Activated CD8-positive, alpha-beta T cell treated with anti-CD3 and anti-CD28 coated beads for 36 hours (primary cell): ENCODE data around the gene NEO1. TPM values are rescaled to one million over a fixed set of nuclear protein-coding genes. Genes with fewer than 3 reads are reported as not detected.

ENCODE experiments used
- ATAC-seq: fragments of 200-7000 bp; cut with Tn5 transposase; one replicate; pipeline ENCODE4 v1.10.0; 2021; ENCODE audit warnings: mild to moderate bottlenecking, moderate library complexity
- CTCF ChIA-PET: fragments of 350-600 bp; sonication (Branson Sonifier 250); formaldehyde crosslinking; loops from one replicate; lab custom pipeline; 2021; ENCODE audit warnings: antibody characterized with exemption; lab: Charles Lee
- POLR2A ChIA-PET: fragments of 350-600 bp; sonication (Branson Sonifier 250); formaldehyde crosslinking; loops from one replicate; lab custom pipeline; 2021; ENCODE audit warnings: antibody characterized with exemption; lab: Charles Lee
- DNase-seq: peaks from one replicate; pipeline ENCODE4 v3.0.0-alpha.2; 2020
- H3K27ac Mint-ChIP-seq: one replicate; pipeline ENCODE4 v1.8.0; 2021; ENCODE audit warnings: mild to moderate bottlenecking, mixed read lengths
- H3K27me3 Mint-ChIP-seq: one replicate; pipeline ENCODE4 v1.8.0; 2021; ENCODE audit warnings: mixed read lengths
- H3K36me3 Mint-ChIP-seq: one replicate; pipeline ENCODE4 v1.8.0; 2021; ENCODE audit warnings: low read depth, mixed read lengths
- H3K4me1 Mint-ChIP-seq: one replicate; pipeline ENCODE4 v1.8.0; 2021; ENCODE audit warnings: low read depth, mixed read lengths
- H3K4me3 Mint-ChIP-seq: one replicate; pipeline ENCODE4 v1.8.0; 2021; ENCODE audit warnings: mild to moderate bottlenecking, moderate library complexity, mixed read lengths
- H3K9me3 Mint-ChIP-seq: one replicate; pipeline ENCODE4 v1.8.0; 2021; ENCODE audit warnings: mixed read lengths
- CTCF ChIP-seq: fragments of 200-600 bp; IDR thresholded peaks from one replicate; pipeline ENCODE4 v1.8.0; 2022; ENCODE audit warnings: antibody characterized with exemption, mild to moderate bottlenecking
- intact Hi-C: fragments of 100-400 bp; cut with micrococcal nuclease; formaldehyde crosslinking; loops from one replicate; pipeline ENCODE4 v1.10.0; 2022
- total RNA-seq, 2 experiments: library from RNA; stranded (reverse); gene quantifications; one replicate each; pipeline ENCODE4 v1.2.3, GENCODE V29; 2021

The NEO1 gene
- total RNA-seq, 2 experiments from 2014 or later: 2.8 to 3.1 TPM

- Mint-ChIP-seq H3K36me3 (no peaks in the 10 kb centered on the region), H3K27me3 (no peaks in the 10 kb centered on the region), H3K27ac (no peak overlapping the region), H3K4me1 (no peaks in the 10 kb centered on the region), H3K4me3 (no peak overlapping the region), H3K9me3 (no peaks in the 10 kb centered on the region)
- intact Hi-C loops: no loop called here
- ATAC-seq (no peak), DNase-seq (no peak)
- no peak for TF ChIP-seq CTCF
- POLR2A ChIA-PET: no interaction called here
- CTCF ChIA-PET: no interaction called here
These were observed 282.8 kb downstream of the NEO1 start for GRCh38 chr15:73335026-73335425.

GRCh38 chr15:73335471-73335870, 283.2 kb downstream of the NEO1 start:
- Mint-ChIP-seq H3K4me1 (no peaks in the 10 kb centered on the region), H3K4me3 (no peak overlapping the region), H3K9me3 (no peaks in the 10 kb centered on the region), H3K36me3 (no peaks in the 10 kb centered on the region), H3K27ac (no peak overlapping the region), H3K27me3 (no peaks in the 10 kb centered on the region)
- ATAC-seq: no peak
- intact Hi-C loops: no loop called here
- no peak for DNase-seq
- no peak for TF ChIP-seq CTCF
- ChIA-PET CTCF (no interaction called here), POLR2A (no interaction called here)

GRCh38 chr15:73336756-73337155, 284.5 kb downstream of the NEO1 start:
- DNase-seq (no peak), ATAC-seq (no peak)
- TF ChIP-seq CTCF: no peak
- ChIA-PET CTCF (no interaction called here), POLR2A (no interaction called here)
- no peak overlapping the region for H3K4me3 Mint-ChIP-seq
- no peaks in the 10 kb centered on the region for H3K4me1 Mint-ChIP-seq
- H3K9me3 Mint-ChIP-seq: no peaks in the 10 kb centered on the region
- no peak overlapping the region for H3K27ac Mint-ChIP-seq
- intact Hi-C loops: no loop called here
- H3K27me3 Mint-ChIP-seq: no peaks in the 10 kb centered on the region
- H3K36me3 Mint-ChIP-seq: no peaks in the 10 kb centered on the region

GRCh38 chr15:73337187-73337586, 284.9 kb downstream of the NEO1 start:
- DNase-seq: no peak
- CTCF ChIA-PET: no interaction called here
- intact Hi-C loops: no loop called here
- H3K27ac Mint-ChIP-seq: no peak overlapping the region
- ATAC-seq: no peak
- H3K27me3 Mint-ChIP-seq: no peaks in the 10 kb centered on the region
- no peak overlapping the region for H3K4me3 Mint-ChIP-seq
- H3K4me1 Mint-ChIP-seq: no peaks in the 10 kb centered on the region
- H3K36me3 Mint-ChIP-seq: no peaks in the 10 kb centered on the region
- H3K9me3 Mint-ChIP-seq: no peaks in the 10 kb centered on the region
- POLR2A ChIA-PET: no interaction called here
- TF ChIP-seq CTCF: no peak

GRCh38 chr15:73338058-73338457, 285.8 kb downstream of the NEO1 start:
- CTCF ChIA-PET: no interaction called here
- no peaks in the 10 kb centered on the region for H3K4me1 Mint-ChIP-seq
- no peak overlapping the region for H3K4me3 Mint-ChIP-seq
- DNase-seq (no peak), ATAC-seq (no peak)
- H3K36me3 Mint-ChIP-seq: no peaks in the 10 kb centered on the region
- intact Hi-C loops: no loop called here
- TF ChIP-seq CTCF: no peak
- no peak overlapping the region for H3K27ac Mint-ChIP-seq
- POLR2A ChIA-PET: no interaction called here
- H3K9me3 Mint-ChIP-seq: peaks cover 3% of the 10 kb centered on the region
- H3K27me3 Mint-ChIP-seq: no peaks in the 10 kb centered on the region
